Stimulated activated CD4-positive, alpha-beta T cell treated with anti-CD3 and anti-CD28 coated beads, Interleukin-2, amount 100 ng/mL, for 4 hours (primary cell): ENCODE data around the gene ZNF423.

Experiments used
- DNase-seq: peaks from one replicate; pipeline ENCODE4 v3.0.0-alpha.2; 2020; ENCODE audit warnings: low read depth

The ZNF423 gene

GRCh38 chr16:49822649-49823370 lies 33.1 kb downstream of the ZNF423 start:
- DNase-seq, result no peak

- DNase-seq, result no peak
Observed at GRCh38 chr16:49821614-49822282, 34.2 kb downstream of the ZNF423 start.

DNA sequence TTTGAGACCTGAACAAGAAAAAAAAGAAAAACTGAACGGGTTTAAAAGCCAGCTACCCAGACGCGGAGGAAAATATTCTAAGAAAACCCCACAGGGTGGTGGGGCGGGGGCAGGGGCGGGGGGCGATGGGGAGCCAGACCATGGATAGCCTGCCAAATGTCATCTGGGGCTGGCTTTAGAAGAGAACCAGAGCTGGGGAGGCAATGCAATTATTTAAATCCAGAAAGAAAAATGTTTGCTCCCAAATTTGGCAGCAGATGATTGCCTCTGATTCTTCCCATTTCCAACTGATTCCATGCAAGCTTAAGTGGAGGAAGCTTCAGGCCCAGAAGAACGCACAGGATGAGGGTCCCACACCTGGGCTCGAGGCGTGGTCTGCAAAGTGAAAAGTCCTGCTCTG lies 34.8 kb downstream of the ZNF423 start:
- no peak for DNase-seq

DNA sequence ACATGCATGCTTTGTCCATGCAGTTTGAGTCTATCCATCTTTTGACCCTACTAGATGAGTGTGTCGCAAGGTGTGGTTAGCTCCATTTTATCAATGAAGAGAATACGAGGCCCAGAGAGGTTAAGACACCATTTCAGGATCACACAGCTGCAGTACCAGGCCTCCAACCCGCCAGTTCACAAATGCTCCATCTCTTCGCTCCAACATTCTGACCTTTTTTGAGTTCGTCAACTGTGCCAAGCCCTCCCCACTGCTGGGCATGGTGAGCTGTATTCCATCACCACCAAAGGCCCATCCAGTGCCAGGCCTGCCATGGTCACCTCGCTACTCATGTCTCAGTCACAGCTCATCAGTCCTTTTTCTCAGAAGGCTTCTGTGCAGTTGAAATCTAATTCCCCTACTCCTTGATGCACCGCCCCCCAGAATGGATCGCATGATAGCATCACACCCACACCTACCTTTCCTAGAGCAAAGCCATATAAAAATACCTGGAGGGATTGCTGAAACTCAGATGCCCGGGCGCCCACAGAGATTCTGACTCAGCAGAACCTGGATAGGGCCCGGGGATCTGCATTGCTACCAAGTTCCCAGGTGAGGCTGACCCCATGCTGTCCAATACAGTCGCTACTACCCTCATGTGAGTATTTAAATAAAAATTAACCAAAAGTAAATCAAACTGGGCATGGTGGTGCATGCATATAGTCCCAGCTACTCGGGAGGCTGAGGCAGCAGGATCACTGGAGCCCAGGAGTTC lies 38.0 kb downstream of the ZNF423 start:
- DNase-seq, result no peak

- no peak for DNase-seq
Observed at GRCh38 chr16:49816875-49817274, 39.0 kb downstream of the ZNF423 start.

GRCh38 chr16:49811644-49812334 lies 44.1 kb downstream of the ZNF423 start:
- no peak for DNase-seq

- DNase-seq, result no peak
Observed at GRCh38 chr16:49810831-49811230, 45.1 kb downstream of the ZNF423 start.

DNA sequence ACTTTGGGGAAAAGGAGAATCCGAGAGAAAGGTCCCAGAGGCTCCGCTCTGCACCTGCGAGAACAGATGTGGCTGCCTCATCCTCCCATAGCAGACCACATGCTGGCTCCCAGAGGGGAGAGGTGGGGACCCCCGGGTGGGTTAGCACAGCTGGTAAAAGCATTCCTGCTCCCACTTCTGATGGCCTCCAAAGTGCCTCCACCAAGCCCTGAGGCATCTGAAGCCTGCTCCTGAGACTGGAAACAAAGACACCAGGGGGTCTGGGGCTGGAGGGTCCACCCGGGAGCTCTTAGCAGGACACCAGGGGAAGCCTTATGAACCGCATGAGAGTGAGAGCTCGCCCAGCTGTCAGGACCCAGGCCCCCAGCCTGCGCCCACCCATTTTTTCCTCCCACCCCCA lies 46.4 kb downstream of the ZNF423 start:
- DNase-seq, result no peak

DNA sequence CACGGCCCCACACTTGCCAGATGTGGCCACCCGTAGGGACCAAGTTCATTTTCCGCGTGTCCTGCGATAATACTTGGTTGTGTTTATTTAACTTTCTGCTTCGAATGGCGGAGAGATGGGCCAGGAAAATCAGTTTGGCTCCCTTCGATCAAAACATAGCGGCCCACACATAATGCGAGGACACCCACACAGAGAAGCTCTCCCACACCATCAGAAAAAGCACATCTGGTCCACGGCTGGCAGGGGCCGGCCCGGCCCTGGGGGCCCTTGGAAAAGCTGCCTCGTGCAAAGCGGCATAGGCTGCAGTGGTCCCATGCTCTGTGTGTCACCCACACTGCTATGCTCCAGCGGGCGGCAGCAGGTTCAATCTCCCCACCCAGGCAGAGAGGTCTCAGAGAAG lies 46.9 kb downstream of the ZNF423 start:
- DNase-seq, result no peak

DNA sequence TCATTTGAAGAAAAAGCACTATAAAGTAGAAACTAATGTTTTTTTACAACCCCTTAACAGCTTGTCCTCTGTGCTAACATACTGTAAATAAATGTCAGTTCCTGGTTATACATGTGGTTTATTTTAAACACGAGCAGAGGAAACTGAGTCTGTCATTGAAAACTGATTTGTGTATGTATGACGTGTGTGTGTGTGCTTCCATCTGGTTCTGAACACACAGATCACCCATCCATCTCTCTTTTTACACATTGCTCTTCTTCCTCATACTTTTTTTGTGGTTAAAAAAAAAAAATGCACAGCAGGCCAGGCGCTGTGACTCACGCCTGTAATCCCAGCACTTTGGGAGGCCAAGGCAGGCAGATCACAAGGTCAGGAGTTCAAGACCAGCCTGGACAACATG lies 49.5 kb downstream of the ZNF423 start:
- DNase-seq, result no peak

GRCh38 chr16:49801290-49801689 lies 54.6 kb downstream of the ZNF423 start:
- no peak for DNase-seq

DNA sequence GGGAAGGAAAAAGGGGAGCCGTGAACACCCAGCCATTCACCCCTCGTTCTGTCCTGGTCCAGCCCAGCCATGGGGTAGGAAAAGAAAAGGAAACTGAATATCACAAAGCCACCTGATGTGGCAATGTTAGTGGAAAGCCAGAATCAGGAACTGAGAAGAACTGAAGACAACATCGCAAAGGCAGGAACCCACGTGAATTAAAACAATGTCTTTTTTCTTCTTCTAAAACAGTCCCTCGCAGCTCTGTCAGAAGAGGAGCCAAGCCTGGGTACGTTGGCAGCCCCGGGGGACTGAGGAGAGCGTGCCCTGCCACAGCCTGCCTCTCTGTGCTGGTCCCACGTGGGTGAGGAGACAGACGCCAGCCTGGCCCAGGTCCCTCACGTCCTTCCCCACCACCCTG lies 55.0 kb downstream of the ZNF423 start:
- no peak for DNase-seq

GRCh38 chr16:49800441-49800840 lies 55.5 kb downstream of the ZNF423 start:
- DNase-seq, result no peak

DNA sequence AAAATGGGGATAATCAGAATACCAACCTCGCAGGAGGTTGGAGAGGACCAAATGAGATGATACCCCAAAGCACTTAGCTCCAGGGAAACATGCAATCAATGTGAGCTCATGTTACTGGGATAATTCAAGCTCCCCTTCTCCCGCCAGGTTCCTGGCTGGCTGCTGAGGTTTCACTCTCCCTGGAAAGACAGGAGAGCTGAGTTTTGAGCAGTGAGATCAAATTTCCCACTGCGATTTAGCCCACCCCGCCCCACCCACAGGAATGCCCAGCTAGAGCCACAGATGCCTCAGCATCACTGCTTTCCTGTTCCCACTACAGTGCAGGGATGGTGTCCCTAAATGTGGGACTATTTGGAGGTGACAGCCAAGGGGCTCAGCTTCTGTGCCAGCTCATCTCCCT lies 56.7 kb downstream of the ZNF423 start:
- no peak for DNase-seq

DNA sequence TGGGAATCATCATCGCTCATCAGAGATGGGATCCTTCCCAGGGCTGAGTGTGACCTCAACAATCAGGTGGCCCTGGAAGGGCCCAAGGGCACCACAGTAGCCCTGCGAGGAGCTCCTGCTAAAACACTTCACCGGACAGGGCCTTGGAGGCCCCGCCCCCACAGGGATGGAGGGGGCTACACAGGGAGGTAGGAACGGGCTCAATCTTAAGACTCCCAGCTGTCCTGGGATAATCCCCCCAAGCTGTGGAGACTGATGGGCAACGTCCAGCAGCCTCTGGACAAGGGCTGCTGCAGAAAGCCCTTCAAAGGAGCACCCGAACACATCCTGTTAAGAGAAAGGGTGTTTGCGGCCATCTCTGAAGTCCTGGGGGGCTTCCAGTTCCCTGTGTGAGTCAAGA lies 60.4 kb downstream of the ZNF423 start:
- DNase-seq, result no peak

DNA sequence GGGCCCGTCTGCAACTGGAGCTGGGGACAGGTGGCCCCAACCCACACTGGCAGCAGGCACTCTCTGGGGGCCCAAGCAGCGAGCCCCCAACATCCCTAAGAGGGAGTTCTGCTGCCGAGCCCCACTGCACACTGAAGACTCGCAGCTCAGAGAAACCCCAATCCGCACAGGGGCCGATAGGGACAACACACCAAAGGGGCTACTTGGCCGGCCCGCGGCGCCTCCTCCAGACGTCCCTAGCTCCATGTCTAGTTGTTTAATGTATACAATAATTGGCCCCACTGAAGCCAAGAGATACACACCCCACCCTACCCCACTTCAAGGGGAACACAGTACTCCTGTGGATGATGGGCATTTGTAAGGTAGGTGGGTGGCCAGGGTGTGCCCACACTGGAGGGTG lies 62.7 kb downstream of the ZNF423 start:
- DNase-seq, result no peak

- no peak for DNase-seq
Observed at GRCh38 chr16:49789616-49790015, 66.3 kb downstream of the ZNF423 start.

GRCh38 chr16:49788986-49789385 lies 66.9 kb downstream of the ZNF423 start:
- no peak for DNase-seq

DNA sequence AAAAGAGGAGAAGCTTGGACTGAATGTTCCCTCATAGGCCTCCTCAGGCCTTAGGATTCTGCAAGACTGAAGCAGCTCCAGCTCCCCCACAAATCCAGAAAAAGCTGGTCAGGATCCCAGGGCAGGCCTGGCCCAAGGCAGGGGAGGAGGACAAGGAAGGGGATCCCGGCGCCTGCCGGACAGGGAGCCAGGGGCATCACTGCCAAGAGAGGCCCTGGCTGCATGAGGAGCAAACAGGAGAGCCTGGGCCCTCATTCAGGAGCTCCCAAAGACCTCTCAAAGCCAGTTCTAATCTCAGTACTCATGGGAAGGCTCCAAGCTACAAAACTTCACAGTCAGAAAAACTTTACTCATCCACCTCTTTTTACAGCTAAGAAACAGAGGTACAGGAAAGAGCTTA lies 67.3 kb downstream of the ZNF423 start:
- DNase-seq, result no peak

GRCh38 chr16:49786926-49787557 lies 68.9 kb downstream of the ZNF423 start:
- no peak for DNase-seq

DNA sequence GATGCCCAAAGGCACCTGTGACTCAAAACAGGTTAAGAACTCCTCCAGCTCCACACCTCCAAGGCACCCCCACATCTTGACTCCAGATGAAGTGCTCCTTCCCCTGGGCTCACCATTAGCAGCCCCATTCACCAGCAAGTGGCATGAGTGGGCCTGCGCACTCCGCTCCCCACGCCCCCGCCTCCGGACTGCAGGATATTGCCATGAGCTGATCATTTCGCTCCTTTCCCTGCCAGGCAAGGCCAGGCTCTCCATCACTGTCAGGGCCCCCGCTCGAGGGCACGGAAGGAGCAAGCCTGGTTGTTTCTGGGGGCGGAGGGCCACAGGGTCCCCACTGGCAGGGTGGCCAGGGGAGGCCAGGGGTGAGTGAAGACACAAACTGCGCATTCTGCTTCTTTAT lies 69.9 kb downstream of the ZNF423 start:
- no peak for DNase-seq

DNA sequence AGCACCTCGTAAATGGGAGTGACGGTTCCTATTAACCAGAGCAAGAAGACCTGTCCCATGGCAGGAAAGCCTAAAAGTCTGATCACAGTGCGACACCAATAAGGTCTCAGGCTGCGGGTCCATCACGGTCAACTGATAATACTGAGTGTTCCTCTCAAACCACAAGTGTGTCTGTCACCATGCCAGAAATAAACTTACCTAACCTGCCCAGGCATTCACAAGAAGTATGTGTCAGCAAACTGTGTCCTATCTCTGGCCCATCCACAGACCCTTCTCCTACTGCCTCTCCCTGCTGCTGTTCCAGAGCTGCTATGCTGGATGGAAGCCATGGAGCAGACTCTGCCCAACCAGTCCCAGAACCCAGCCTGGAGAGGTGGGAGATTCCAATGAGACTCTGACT lies 73.5 kb downstream of the ZNF423 start:
- no peak for DNase-seq
